CD4-positive, alpha-beta memory T cell (primary cell): ENCODE results near the gene THRA. TPM values are rescaled to one million over a fixed set of nuclear protein-coding genes. Genes with fewer than 3 reads are reported as not detected.

Experiments used
- microRNA-seq: library from miRNA; unstranded; fragments of <30 nt; microRNA quantifications from one replicate; pipeline ENCODE4 v1.2.0, GENCODE V29; 2021; ENCODE audit warnings: borderline replicate concordance, borderline number of aligned reads, borderline microRNAs expressed, mixed read lengths
- polyA plus RNA-seq, 2 donors: library from polyadenylated mRNA; unstranded; fragments of 300-500 nt; fragmentation: Illumina TruSeq; gene quantifications; one replicate each; pipeline ENCODE4 v1.2.3, GENCODE V29; 2021
- total RNA-seq, 2 experiments: library from RNA; stranded (reverse); gene quantifications; one replicate each; pipeline ENCODE4 v1.2.3, GENCODE V29; 2021

THRA gene
- total and polyA plus RNA-seq, 4 experiments from 2014 or later = 5.8 to 41.3 (median 23.9) TPM

Small RNA genes lying within 50 kb of the gene (microRNA-seq; reads per million reads assigned to microRNA genes)
- not detected for gene MIR6884

Other genes starting within 250 kb of the THRA start
- gene IKZF3, start 198.7 kb upstream of the THRA start, total RNA-seq = 100 to 1,000 TPM; 116 to 118 TPM
- 10 to 100 TPM in 1 of 2 donors, 1 to 10 TPM in 1; 3.2 to 87.4 TPM for gene IKZF3, start 198.7 kb upstream of the THRA start, polyA plus RNA-seq
- 1 to 10 TPM in 1 of 2 experiments, under 1 TPM in 1; 0.35 to 1.2 TPM for gene ZPBP2, start 194.8 kb upstream of the THRA start, total RNA-seq
- under 1 TPM in 1 of 2 donors, not detected in 1; 0.25 TPM for gene ZPBP2, start 194.8 kb upstream of the THRA start, polyA plus RNA-seq
- gene GSDMB, start 144.3 kb upstream of the THRA start, total RNA-seq = 10 to 100 TPM; 41.4 to 47.4 TPM
- gene GSDMB, start 144.3 kb upstream of the THRA start, polyA plus RNA-seq = 1 to 10 TPM; 3.2 to 3.9 TPM
- 10 to 100 TPM; 79.6 to 87.2 TPM for gene ORMDL3, start 135.4 kb upstream of the THRA start, total RNA-seq
- gene ORMDL3, start 135.4 kb upstream of the THRA start, polyA plus RNA-seq = 100 to 1,000 TPM in 1 of 2 donors, 10 to 100 TPM in 1; 90.4 to 161 TPM
- not detected for gene LRRC3C, start 135.2 kb upstream of the THRA start, total RNA-seq
- gene LRRC3C, start 135.2 kb upstream of the THRA start, polyA plus RNA-seq = not detected
- under 1 TPM; 0.23 to 0.25 TPM for gene GSDMA, start 100.0 kb upstream of the THRA start, total RNA-seq
- 1 to 10 TPM in 1 of 2 donors, under 1 TPM in 1; 0.42 to 1.1 TPM for gene GSDMA, start 100.0 kb upstream of the THRA start, polyA plus RNA-seq
- 10 to 100 TPM; 59.7 to 60.3 TPM for gene PSMD3, start 82.2 kb upstream of the THRA start, total RNA-seq
- 10 to 100 TPM; 44.6 to 47.9 TPM for gene PSMD3, start 82.2 kb upstream of the THRA start, polyA plus RNA-seq
- gene CSF3, start 47.5 kb upstream of the THRA start, total RNA-seq = not detected
- gene CSF3, start 47.5 kb upstream of the THRA start, polyA plus RNA-seq = not detected
- gene MED24, start 8.6 kb upstream of the THRA start, total RNA-seq = 10 to 100 TPM; 81.1 to 93.0 TPM
- 10 to 100 TPM; 34.0 to 46.2 TPM for gene MED24, start 8.6 kb upstream of the THRA start, polyA plus RNA-seq
- gene NR1D1, start 37.6 kb downstream of the THRA start, total RNA-seq = 10 to 100 TPM; 14.8 to 15.1 TPM
- gene NR1D1, start 37.6 kb downstream of the THRA start, polyA plus RNA-seq = 10 to 100 TPM in 1 of 2 donors, 1 to 10 TPM in 1; 5.7 to 12.3 TPM
- 100 to 1,000 TPM; 130 to 133 TPM for gene MSL1, start 59.0 kb downstream of the THRA start, total RNA-seq
- gene MSL1, start 59.0 kb downstream of the THRA start, polyA plus RNA-seq = 1 to 10 TPM; 6.0 to 8.3 TPM
- gene CASC3, start 77.6 kb downstream of the THRA start, total RNA-seq = 100 to 1,000 TPM; 142 to 146 TPM
- gene CASC3, start 77.6 kb downstream of the THRA start, polyA plus RNA-seq = 10 to 100 TPM; 31.1 to 54.2 TPM
- gene RAPGEFL1, start 114.5 kb downstream of the THRA start, total RNA-seq = 1 to 10 TPM; 5.4 to 6.5 TPM
- under 1 TPM in 1 of 2 donors, not detected in 1; 0.13 TPM for gene RAPGEFL1, start 114.5 kb downstream of the THRA start, polyA plus RNA-seq
- gene WIPF2, start 156.3 kb downstream of the THRA start, total RNA-seq = 10 to 100 TPM; 34.4 to 34.7 TPM
- gene WIPF2, start 156.3 kb downstream of the THRA start, polyA plus RNA-seq = 10 to 100 TPM in 1 of 2 donors, 1 to 10 TPM in 1; 5.2 to 13.6 TPM
- gene CDC6, start 224.9 kb downstream of the THRA start, total RNA-seq = 1 to 10 TPM in 1 of 2 experiments, under 1 TPM in 1; 0.72 to 2.1 TPM
- gene CDC6, start 224.9 kb downstream of the THRA start, polyA plus RNA-seq = under 1 TPM; 0.61 to 0.87 TPM
- 10 to 100 TPM; 54.1 to 54.5 TPM for gene RARA, start 246.2 kb downstream of the THRA start, total RNA-seq
- 10 to 100 TPM in 1 of 2 donors, 1 to 10 TPM in 1; 5.1 to 20.7 TPM for gene RARA, start 246.2 kb downstream of the THRA start, polyA plus RNA-seq